Activated naive CD8-positive, alpha-beta T cell treated with anti-CD3 and anti-CD28 coated beads for 36 hours (primary cell): ENCODE measurements around the gene ZNF585A. TPM values are rescaled to one million over a fixed set of nuclear protein-coding genes. Genes with fewer than 3 reads are reported as not detected.
"Not testable (repeated sequence)": the region's sequence is repeated elsewhere in the genome, so short reads cannot be mapped to it uniquely, and the experiment has no call there.

Experiments
- DNase-seq: peaks from one replicate; pipeline ENCODE4 v3.0.0; 2021
- H3K27ac Mint-ChIP-seq: one replicate; pipeline ENCODE4 v1.8.0; 2022; ENCODE audit warnings: mild to moderate bottlenecking, moderate library complexity, mixed read lengths
- H3K27me3 Mint-ChIP-seq: one replicate; pipeline ENCODE4 v1.8.0; 2022; ENCODE audit warnings: mild to moderate bottlenecking, mixed read lengths
- H3K36me3 Mint-ChIP-seq: one replicate; pipeline ENCODE4 v1.8.0; 2021; ENCODE audit warnings: mild to moderate bottlenecking, mixed read lengths
- H3K4me1 Mint-ChIP-seq: one replicate; pipeline ENCODE4 v1.8.0; 2021; ENCODE audit warnings: mixed read lengths
- H3K4me3 Mint-ChIP-seq: one replicate; pipeline ENCODE4 v1.8.0; 2022; ENCODE audit warnings: mild to moderate bottlenecking, moderate library complexity, mixed read lengths
- H3K9me3 Mint-ChIP-seq: one replicate; pipeline ENCODE4 v1.8.0; 2022; ENCODE audit warnings: mixed read lengths
- total RNA-seq, 2 experiments: library from RNA; stranded (reverse); gene quantifications; one replicate each; pipeline ENCODE4 v1.2.3, GENCODE V29; 2021

The ZNF585A gene
- 1 to 10 TPM; 8.4 to 9.1 TPM for total RNA-seq

DNA sequence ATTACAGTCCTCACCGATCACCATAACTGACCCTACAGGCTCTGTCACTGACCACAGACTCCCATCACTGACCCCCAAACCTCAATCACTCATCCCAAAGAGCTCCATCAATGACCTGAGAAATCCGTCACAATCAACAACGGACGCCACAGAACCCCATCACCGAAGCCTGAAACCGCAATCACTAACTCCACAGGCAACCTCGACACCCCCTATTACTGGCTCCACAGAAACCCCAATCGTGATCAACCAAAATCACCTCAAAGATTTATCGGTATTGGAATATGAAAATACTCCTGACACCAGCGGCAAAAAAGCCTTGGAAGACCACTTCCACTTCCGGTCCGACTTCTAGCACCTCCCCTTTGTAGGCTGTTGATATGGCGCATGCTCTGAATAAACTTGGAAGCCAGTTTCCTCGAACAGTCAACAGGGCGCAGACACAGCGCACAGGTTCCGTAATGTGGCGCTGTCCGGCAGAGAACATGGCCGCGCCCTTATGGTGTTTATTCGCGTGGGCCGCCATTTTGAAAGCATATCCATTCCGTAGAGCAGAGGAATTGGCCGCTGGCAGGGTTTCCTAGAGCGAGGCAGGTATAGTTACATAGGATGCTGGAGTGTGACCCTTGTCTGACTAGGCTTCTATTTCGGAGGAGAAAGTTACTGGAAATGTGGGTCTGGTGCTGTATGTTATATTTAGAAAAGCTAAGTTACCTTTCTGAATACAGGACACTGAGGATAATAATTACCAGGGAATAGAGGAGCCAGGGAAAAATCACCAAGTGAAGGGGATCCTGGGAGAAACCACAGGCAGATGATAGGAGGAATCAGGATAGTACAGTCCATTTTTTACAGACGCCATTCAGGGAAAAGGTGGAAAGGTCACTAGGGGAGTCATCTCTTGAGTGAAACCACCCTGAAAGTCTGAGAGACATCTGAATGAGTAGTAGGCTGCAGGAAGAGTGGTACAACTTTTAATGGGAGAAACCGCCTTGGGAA is at the start of gene ZNF585A:
TSS of gene ZNF585A (minus strand) at position 328 of the 999 bp plus-strand sequence. CDS start 2,785 bp downstream, outside the sequence.
- H3K4me3 Mint-ChIP-seq, result peak within 1 kb of the TSS; percentile 18
- DNase-seq, result peak; percentile 86
- H3K9me3 Mint-ChIP-seq, result peaks cover 40% of the 10 kb centered on the region
- peaks cover 37% of the 10 kb centered on the region for H3K36me3 Mint-ChIP-seq
- no peak within 1 kb of the TSS for H3K27ac Mint-ChIP-seq
- no peaks in the 10 kb centered on the region for H3K4me1 Mint-ChIP-seq
- H3K27me3 Mint-ChIP-seq, result no peaks in the 10 kb centered on the region

DNA sequence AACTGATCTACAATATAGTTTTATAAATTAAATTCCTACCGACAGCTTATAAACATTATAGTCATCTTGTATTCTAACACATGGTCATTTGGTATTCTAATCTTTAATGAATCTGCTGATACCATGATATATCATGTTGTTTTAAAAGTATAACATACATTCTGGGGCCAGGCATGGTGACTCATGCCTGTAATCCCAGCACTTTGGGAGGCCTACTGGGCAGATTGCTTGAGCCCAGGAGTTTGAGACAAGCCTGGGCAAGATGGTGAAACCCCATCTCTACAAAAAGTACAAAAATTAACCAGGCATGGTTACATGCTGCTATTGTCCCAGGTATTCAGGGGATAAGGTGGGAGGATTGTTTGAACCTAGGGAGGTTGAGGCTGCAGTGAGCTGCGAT is 48.6 kb upstream of the ZNF585A start:
- H3K9me3 Mint-ChIP-seq, result peaks cover 32% of the 10 kb centered on the region
- no peak overlapping the region for H3K27ac Mint-ChIP-seq
- no peak for DNase-seq
- peaks cover 18% of the 10 kb centered on the region for H3K4me1 Mint-ChIP-seq
- H3K4me3 Mint-ChIP-seq, result no peak overlapping the region
- H3K27me3 Mint-ChIP-seq, result no peaks in the 10 kb centered on the region
- H3K36me3 Mint-ChIP-seq, result peaks cover 71% of the 10 kb centered on the region

DNA sequence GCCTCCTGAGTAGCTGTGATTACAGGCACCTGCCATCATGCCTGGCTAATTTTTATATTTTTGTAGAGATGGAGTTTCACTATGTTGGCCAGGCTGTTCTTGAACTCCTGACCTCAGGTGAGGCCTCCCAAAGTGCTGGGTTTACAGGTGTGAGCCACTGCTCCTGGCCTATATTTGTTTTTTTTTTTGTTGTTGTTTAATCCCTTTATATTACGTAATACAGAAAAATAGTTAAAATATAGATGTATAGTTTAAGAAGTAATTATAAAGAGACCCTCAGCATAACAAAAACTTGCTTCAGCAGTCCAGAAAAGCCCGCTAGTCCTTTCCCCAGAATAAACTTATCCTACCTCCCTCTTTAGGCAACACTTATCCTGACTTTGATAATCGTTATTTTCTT is 47.9 kb upstream of the ZNF585A start:
- Mint-ChIP-seq H3K4me1 (peaks cover 18% of the 10 kb centered on the region), H3K36me3 (peaks cover 67% of the 10 kb centered on the region), H3K9me3 (peaks cover 32% of the 10 kb centered on the region), H3K4me3 (no peak overlapping the region), H3K27ac (no peak overlapping the region), H3K27me3 (no peaks in the 10 kb centered on the region)
- no peak for DNase-seq

DNA sequence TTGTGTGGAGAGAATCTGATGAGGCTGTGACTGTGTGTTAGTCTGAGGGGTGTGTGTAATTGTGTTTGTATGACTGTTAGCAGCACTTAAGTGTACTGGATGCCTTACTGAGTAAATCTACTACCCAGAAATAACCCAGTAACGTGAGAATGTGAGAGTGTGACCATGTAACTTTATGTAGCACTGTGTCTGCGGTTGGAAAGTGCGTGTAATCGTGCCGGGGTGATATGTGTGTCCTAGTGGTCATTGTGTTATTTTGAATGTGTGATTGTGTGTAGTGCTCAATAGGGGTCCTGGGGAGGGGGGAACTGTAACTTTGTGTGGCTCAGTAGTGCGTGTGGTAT is 46.1 kb upstream of the ZNF585A start:
- H3K9me3 Mint-ChIP-seq, result peaks cover 32% of the 10 kb centered on the region
- peaks cover 54% of the 10 kb centered on the region for H3K36me3 Mint-ChIP-seq
- H3K4me3 Mint-ChIP-seq, result peak overlapping the region; percentile 92
- peak overlapping the region; percentile 94 for H3K27ac Mint-ChIP-seq
- no peaks in the 10 kb centered on the region for H3K27me3 Mint-ChIP-seq
- peaks cover 18% of the 10 kb centered on the region for H3K4me1 Mint-ChIP-seq
- peak; percentile 35 for DNase-seq

DNA sequence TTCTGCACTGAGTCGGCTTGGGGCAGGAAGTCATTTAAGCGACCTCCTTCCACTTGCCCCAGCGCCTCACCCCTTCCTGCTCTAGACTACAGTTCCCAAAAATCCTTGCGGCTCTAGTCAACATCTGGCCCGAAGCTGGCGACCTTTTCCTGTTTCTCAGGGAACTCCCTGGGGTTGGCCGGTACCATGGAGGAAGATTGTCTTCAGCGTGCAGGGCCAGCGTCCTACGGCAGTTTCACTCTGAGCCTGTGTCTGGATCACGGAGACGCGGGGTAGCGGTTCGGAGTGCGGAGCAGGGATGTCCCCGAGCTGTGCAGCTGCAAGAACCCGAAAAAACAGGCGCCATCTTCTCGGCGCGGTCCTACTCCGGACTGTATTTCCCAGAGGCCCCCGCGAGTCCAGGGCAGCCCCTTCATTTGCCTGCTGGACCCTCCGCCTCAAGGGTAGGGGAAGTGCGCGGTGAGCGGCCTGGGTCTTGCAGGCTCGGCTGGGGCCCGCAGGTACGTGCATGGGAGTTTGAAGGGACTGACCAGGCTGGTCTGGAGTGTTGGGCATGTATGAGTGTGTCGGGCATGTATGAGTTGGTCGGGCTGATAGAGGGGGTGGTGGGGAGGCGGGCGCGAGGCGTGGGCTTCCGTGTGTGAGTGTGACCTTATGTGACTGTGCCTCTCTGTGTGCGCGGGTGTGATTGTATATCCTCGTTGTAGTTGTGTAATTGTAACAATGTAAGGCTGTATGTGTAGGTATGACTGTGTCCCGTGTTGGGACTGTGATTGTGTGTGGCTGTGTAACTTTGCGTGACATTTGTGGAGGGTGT is 45.5 kb upstream of the ZNF585A start, which contains the start of gene ZNF383:
TSS of gene ZNF383 (plus strand) at position 440 of the 817 bp plus-strand sequence. CDS start 12,240 bp downstream, outside the sequence.
- peak within 1 kb of the TSS; percentile 94 for H3K27ac Mint-ChIP-seq
- H3K4me1 Mint-ChIP-seq, result peaks cover 18% of the 10 kb centered on the region
- H3K27me3 Mint-ChIP-seq, result no peaks in the 10 kb centered on the region
- peaks cover 51% of the 10 kb centered on the region for H3K36me3 Mint-ChIP-seq
- peaks cover 30% of the 10 kb centered on the region for H3K9me3 Mint-ChIP-seq
- peak; percentile 84 for DNase-seq
- peak within 1 kb of the TSS; percentile 92 for H3K4me3 Mint-ChIP-seq

DNA sequence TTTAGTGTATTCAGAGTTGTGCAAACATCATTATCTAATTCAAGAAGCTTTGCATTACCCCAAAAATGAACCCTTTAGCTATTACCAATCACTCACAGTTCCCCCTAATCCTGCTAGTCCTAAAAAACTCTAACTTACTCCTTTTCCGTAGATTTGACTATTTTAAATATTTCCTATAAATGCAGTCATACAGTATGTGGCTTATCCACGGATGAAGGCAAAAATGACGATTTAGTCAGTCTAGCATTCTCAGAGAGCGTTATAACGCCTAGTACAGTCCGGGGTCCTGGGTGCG is 44.9 kb upstream of the ZNF585A start:
- H3K36me3 Mint-ChIP-seq, result peaks cover 45% of the 10 kb centered on the region
- peak overlapping the region; percentile 92 for H3K4me3 Mint-ChIP-seq
- peak overlapping the region; percentile 94 for H3K27ac Mint-ChIP-seq
- DNase-seq, result no peak
- peaks cover 18% of the 10 kb centered on the region for H3K4me1 Mint-ChIP-seq
- H3K9me3 Mint-ChIP-seq, result peaks cover 28% of the 10 kb centered on the region
- no peaks in the 10 kb centered on the region for H3K27me3 Mint-ChIP-seq

DNA sequence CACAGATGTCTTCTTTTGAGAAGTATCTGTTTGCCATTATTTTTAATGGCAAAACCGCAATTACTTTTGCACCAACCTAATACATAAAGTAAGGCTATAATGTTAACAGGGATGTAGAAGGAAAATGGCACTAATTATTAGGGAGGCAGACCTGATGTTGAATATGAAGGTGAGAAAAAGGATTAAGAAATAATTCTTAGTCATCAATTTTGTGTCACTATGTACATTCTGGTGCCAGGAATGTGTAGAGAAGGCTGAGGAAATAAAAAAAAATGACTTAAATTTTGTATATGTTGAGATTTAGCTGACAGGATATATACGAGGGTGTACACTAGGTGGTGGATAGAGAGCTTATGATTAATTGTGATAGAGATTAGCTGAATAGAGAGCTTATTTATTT is 25.3 kb upstream of the ZNF585A start:
- Mint-ChIP-seq H3K4me3 (no peak overlapping the region), H3K4me1 (no peaks in the 10 kb centered on the region), H3K9me3 (peaks cover 42% of the 10 kb centered on the region), H3K27ac (no peak overlapping the region), H3K36me3 (peaks cover 81% of the 10 kb centered on the region), H3K27me3 (no peaks in the 10 kb centered on the region)
- DNase-seq, result no peak

DNA sequence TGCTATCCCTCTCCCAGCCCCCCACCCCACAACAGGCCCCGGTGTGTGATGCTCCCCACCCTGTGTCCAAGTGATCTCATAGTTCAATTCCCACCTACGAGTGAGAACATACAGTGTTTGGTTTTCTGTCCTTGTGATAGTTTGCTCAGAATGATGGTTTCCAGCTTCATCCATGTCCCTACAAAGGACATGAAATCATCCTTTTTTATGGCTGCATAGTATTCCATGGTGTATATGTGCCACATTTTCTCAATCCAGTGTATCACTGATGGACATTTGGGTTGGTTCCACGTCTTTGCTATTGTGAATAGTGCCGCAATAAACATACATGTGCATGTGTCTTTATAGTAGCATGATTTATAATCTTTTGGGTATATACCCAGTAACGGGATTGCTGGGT is 24.6 kb upstream of the ZNF585A start:
- H3K27ac Mint-ChIP-seq, DNase-seq, H3K4me3 Mint-ChIP-seq, H3K4me1 Mint-ChIP-seq, H3K27me3 Mint-ChIP-seq: not testable (repeated sequence)
- peaks cover 41% of the 10 kb centered on the region for H3K9me3 Mint-ChIP-seq
- H3K36me3 Mint-ChIP-seq, result peaks cover 78% of the 10 kb centered on the region

DNA sequence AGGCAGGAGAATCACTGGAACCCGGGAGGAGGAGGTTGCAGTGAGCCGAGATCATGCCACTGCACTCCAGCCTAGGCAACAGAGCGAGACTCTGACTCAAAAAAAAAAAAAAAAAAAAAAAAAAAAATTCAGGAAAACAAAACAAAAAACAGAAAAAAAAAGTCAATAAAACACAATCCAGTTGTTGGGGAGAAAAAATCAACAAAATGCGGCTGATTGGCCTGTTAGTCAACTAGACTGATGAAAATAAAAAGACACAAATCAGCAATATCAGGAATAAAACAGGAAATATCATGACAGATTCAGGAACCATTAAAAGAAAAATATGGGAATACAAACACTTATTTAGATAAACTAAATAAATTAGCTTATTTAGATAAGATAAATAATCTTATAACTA is 22.8 kb upstream of the ZNF585A start:
- not testable (repeated sequence) for DNase-seq, H3K27ac Mint-ChIP-seq, H3K27me3 Mint-ChIP-seq, H3K4me1 Mint-ChIP-seq, H3K4me3 Mint-ChIP-seq
- H3K36me3 Mint-ChIP-seq, result peaks cover 82% of the 10 kb centered on the region
- H3K9me3 Mint-ChIP-seq, result peaks cover 43% of the 10 kb centered on the region

DNA sequence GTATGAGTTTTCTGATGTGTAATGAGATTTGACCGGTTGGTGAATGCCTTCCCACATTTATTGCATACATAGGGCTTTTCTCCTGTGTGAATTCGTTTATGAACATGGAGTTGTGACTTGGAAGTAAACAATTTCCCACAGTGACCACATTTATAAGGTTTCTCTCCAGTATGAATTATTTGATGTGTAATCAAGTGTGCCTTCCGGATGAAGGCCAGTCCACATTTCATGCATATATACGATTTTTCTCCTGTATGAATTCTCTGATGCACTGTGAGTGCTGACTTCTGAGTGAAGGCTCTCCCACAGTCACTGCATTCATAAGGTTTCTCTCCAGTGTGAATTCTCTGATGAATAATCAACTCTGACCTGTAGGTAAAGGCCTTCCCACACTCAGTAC is 13.6 kb upstream of the ZNF585A start:
- peaks cover 81% of the 10 kb centered on the region for H3K36me3 Mint-ChIP-seq

DNA sequence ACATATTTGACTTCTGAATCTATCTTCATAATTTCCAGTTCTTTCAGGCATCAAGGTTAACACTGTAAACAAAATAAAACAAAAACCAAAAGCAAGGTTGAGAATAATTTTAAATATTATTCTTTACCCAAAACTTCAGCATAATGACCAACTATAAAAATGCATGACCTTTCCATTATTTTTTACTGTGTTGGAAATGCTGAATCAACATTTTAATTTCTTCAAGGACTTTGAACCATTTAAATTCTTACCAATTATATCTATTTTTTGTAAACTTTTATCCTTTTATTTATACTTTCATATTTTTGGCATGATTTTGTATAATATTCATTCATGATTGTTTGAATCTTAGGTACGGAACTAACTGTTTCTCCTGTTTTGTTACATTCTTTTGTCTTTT is 6.9 kb downstream of the ZNF585A start:
- H3K9me3 Mint-ChIP-seq, result peaks cover 62% of the 10 kb centered on the region
- DNase-seq, result no peak
- no peaks in the 10 kb centered on the region for H3K4me1 Mint-ChIP-seq
- H3K4me3 Mint-ChIP-seq, result no peak overlapping the region
- H3K27me3 Mint-ChIP-seq, result no peaks in the 10 kb centered on the region
- H3K36me3 Mint-ChIP-seq, result peaks cover 86% of the 10 kb centered on the region
- no peak overlapping the region for H3K27ac Mint-ChIP-seq

More for the DNA sequence above, 13.6 kb upstream of the ZNF585A start:
- not testable (repeated sequence) for H3K4me1 Mint-ChIP-seq, H3K27me3 Mint-ChIP-seq, DNase-seq, H3K27ac Mint-ChIP-seq, H3K4me3 Mint-ChIP-seq
- peaks cover 59% of the 10 kb centered on the region for H3K9me3 Mint-ChIP-seq

DNA sequence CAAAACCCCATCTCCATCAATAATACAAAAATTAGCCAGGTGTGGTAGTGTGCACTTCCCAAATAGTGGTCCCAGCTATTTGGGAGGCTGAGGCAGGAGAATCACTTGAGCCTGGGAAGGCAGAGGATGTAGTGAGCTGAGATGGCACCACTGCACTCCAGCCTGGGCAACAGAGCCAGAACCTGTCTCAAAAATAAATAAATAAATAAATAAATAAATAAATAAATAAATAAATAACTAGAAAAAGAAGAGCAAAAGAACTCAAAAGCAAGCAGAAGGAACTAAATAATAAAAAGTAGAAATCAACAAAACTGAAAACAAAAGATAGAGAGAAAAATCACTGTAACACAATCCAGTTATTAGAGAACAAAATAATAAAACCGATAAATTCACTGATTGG is 12.3 kb downstream of the ZNF585A start:
- no peak for DNase-seq
- no peak overlapping the region for H3K4me3 Mint-ChIP-seq
- no peaks in the 10 kb centered on the region for H3K4me1 Mint-ChIP-seq
- no peaks in the 10 kb centered on the region for H3K27me3 Mint-ChIP-seq
- H3K27ac Mint-ChIP-seq, result no peak overlapping the region
- H3K9me3 Mint-ChIP-seq, result peaks cover 60% of the 10 kb centered on the region
- peaks cover 85% of the 10 kb centered on the region for H3K36me3 Mint-ChIP-seq

DNA sequence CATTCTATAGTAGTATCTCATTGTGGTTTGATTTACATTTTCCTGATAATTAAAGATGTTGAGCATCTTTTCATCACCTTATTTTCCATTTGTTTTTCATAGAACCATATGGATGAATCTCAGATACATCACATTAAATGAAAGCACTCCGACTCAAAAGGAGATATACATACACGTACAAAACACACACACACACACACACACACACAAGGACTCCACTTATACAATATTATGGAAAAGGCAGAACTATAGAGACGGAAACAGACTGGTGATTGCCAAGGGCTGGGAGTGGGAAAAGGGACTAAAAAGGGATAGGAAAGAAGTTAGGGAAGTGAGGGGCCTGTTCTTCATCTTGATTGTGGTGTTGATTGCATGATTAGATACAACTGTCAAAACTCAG is 24.3 kb downstream of the ZNF585A start:
- DNase-seq, result no peak
- Mint-ChIP-seq H3K27ac (no peak overlapping the region), H3K9me3 (peaks cover 57% of the 10 kb centered on the region), H3K4me1 (no peaks in the 10 kb centered on the region), H3K27me3 (no peaks in the 10 kb centered on the region), H3K4me3 (no peak overlapping the region), H3K36me3 (peaks cover 62% of the 10 kb centered on the region)

DNA sequence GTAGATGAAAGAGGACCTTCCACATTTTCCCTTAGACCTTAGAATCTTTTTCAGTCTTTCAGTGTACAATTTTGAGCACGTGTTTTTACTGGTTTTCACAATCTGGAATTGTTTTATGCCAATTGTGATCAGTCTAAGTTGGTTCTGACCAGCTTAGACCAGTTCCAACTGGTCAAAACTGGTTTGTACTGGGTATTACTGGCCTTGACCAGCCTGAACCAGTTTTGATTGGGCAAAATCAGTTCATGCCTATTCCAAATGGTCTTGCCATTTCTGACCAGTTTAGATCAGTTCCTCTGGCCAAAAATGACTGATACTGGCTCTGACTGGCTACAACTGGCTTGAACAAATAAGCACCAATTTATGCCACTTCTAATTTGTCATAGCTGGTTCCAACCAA is 36.4 kb downstream of the ZNF585A start:
- no peaks in the 10 kb centered on the region for H3K4me1 Mint-ChIP-seq
- no peak overlapping the region for H3K4me3 Mint-ChIP-seq
- H3K27ac Mint-ChIP-seq, result no peak overlapping the region
- peaks cover 49% of the 10 kb centered on the region for H3K36me3 Mint-ChIP-seq
- no peak for DNase-seq
- H3K9me3 Mint-ChIP-seq, result peaks cover 61% of the 10 kb centered on the region
- H3K27me3 Mint-ChIP-seq, result no peaks in the 10 kb centered on the region

DNA sequence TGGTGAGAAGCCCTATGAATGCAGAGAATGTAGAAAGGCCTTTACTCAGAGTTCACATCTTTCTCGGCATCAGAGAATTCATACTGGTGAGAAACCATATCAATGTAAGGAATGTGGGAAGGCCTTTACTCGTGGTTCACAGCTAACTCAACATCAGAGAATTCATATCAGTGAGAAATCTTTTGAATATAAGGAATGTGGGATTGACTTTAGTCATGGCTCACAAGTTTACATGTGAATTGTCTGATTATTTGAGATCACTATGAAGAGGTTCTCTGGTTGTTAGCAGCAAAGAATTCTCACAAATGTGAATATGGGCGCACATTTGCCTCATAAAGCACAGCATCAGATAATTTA is 43.7 kb downstream of the ZNF585A start:
- Mint-ChIP-seq H3K4me1 (no peaks in the 10 kb centered on the region), H3K27me3 (no peaks in the 10 kb centered on the region), H3K4me3 (no peak overlapping the region), H3K36me3 (peaks cover 97% of the 10 kb centered on the region), H3K27ac (no peak overlapping the region), H3K9me3 (peaks cover 76% of the 10 kb centered on the region)
- DNase-seq, result no peak
